ENCODE results near the gene RTL1. TPM values are rescaled to one million over a fixed set of nuclear protein-coding genes. Genes with fewer than 3 reads are reported as not detected.

The RTL1 gene
- total RNA-seq, 1 experiment from 2014 or later = 0.24 TPM

DNA sequence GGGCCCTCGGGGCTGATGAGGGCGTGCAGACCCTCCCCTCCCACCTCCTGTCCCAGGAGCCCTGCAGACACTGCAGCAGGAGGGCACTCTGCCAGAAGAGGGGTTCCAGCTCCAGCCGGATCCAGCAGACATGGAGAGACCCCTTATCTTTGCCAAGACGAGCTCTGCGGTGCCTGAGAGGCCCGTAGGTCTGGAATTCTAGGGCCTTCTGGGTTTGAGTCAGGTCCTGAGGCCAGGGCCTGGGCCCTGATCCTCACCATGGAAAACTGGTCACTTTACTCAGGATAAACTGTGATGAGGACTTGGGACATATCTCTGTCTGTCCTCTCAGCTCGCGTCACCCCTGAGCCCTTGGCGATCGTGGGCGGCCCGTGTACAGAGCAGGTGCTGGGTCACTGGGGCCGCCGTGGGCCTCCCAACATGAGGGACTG, 63.8 kb downstream of the RTL1 start:
- CTCF ChIA-PET = no interaction called here
- H3K27me3 Mint-ChIP-seq (ENCODE audit: unreplicated experiment) = peaks cover 50% of the 10 kb centered on the region
- no peaks in the 10 kb centered on the region for H3K9me3 Mint-ChIP-seq (ENCODE audit: low read depth, unreplicated experiment)
- H3K4me1 Mint-ChIP-seq (ENCODE audit: low read depth, unreplicated experiment) = no peaks in the 10 kb centered on the region
- no peak overlapping the region for H3K4me3 Mint-ChIP-seq (ENCODE audit: low read depth, unreplicated experiment)
- intact Hi-C loops (cut with micrococcal nuclease; ENCODE audit: unreplicated experiment) = loop anchor here (10.0 kb wide), 1 partner anchor 175 kb away; no protein-coding TSS in a partner anchor
- DNase-seq = no peak
- no peaks in the 10 kb centered on the region for H3K36me3 Mint-ChIP-seq (ENCODE audit: insufficient read depth, unreplicated experiment)
- H3K27ac Mint-ChIP-seq (ENCODE audit: unreplicated experiment) = no peak overlapping the region
- no TSS peak for BruUV-seq (replicated peaks)
- TF ChIP-seq CTCF (IDR thresholded peaks at IDR 0.05; ENCODE audit: unreplicated experiment) = no peak

DNA sequence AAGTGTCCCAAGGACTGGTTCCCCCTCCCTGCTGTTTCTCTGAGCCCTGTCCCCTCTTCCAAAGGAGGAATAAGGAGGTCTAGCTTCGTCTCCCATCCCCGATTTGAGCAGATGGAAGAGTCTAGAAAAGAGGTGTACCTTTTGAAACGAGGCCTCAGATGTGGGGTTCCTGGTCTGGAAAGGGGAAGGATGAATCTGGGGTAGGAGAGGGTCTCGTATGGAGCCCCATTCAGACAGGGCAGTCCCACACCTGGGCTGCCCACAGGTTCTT, 64.3 kb downstream of the RTL1 start:
- no peak for TF ChIP-seq CTCF (IDR thresholded peaks at IDR 0.05; ENCODE audit: unreplicated experiment)
- no peak overlapping the region for H3K27ac Mint-ChIP-seq (ENCODE audit: unreplicated experiment)
- intact Hi-C loops (cut with micrococcal nuclease; ENCODE audit: unreplicated experiment) = no loop called here
- peaks cover 54% of the 10 kb centered on the region for H3K27me3 Mint-ChIP-seq (ENCODE audit: unreplicated experiment)
- H3K4me1 Mint-ChIP-seq (ENCODE audit: low read depth, unreplicated experiment) = no peaks in the 10 kb centered on the region
- CTCF ChIA-PET = no interaction called here
- H3K36me3 Mint-ChIP-seq (ENCODE audit: insufficient read depth, unreplicated experiment) = no peaks in the 10 kb centered on the region
- no TSS peak for BruUV-seq (replicated peaks)
- no peak overlapping the region for H3K4me3 Mint-ChIP-seq (ENCODE audit: low read depth, unreplicated experiment)
- H3K9me3 Mint-ChIP-seq (ENCODE audit: low read depth, unreplicated experiment) = no peaks in the 10 kb centered on the region
- DNase-seq = no peak

DNA sequence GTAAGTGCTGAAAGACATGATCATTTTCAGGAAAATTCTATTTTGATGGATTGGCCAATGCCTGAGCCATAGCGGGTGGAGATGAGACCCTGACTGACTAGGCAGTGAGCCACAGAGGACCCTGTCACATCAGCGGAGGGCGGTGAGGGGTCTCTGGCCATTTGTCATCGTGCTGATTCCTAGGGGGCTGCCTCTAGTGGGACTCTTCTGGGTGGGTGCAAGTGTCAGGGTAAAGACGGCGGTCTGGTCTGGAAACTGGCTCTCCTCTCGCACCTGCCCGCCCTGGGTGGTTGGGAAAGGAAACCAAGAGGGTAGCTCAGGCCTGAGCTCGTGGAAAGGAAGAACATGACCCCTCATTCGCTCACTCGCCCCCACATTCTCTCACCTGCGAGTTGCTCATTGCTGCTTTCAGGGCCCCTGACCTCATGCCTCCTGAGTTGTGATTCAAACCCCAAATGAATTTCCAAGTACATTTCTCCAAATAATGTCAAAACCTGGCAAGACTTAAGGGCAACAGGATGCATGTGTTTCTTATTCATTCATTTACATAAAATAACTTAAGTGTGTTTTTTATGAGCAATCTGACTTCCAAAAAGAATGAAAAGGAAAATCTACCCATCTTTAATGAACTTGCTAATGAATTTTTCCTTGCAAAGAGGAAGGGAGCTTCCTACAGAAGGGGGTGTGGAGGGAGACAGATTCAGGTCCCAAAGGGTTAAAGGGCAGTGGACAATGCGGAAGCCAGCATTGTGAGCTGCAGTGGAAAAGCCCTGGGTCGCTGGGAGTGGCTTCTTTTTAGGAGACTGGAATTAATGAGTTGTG, 64.8 kb downstream of the RTL1 start:
- no peak overlapping the region for H3K4me3 Mint-ChIP-seq (ENCODE audit: low read depth, unreplicated experiment)
- TF ChIP-seq CTCF (IDR thresholded peaks at IDR 0.05; ENCODE audit: unreplicated experiment) = no peak
- H3K9me3 Mint-ChIP-seq (ENCODE audit: low read depth, unreplicated experiment) = no peaks in the 10 kb centered on the region
- CTCF ChIA-PET = interaction anchor here (0.5 kb wide), 1 partner anchor 489 kb away, joined by 5 read pairs; no protein-coding TSS in a partner anchor
- DNase-seq = no peak
- no peaks in the 10 kb centered on the region for H3K4me1 Mint-ChIP-seq (ENCODE audit: low read depth, unreplicated experiment)
- peaks cover 60% of the 10 kb centered on the region for H3K27me3 Mint-ChIP-seq (ENCODE audit: unreplicated experiment)
- H3K36me3 Mint-ChIP-seq (ENCODE audit: insufficient read depth, unreplicated experiment) = no peaks in the 10 kb centered on the region
- intact Hi-C loops (cut with micrococcal nuclease; ENCODE audit: unreplicated experiment) = no loop called here
- BruUV-seq (replicated peaks) = no TSS peak
- H3K27ac Mint-ChIP-seq (ENCODE audit: unreplicated experiment) = no peak overlapping the region

- Mint-ChIP-seq H3K4me3 (ENCODE audit: low read depth, unreplicated experiment) (no peak overlapping the region), H3K4me1 (ENCODE audit: low read depth, unreplicated experiment) (no peaks in the 10 kb centered on the region), H3K36me3 (ENCODE audit: insufficient read depth, unreplicated experiment) (no peaks in the 10 kb centered on the region), H3K27me3 (ENCODE audit: unreplicated experiment) (peaks cover 68% of the 10 kb centered on the region), H3K9me3 (ENCODE audit: low read depth, unreplicated experiment) (no peaks in the 10 kb centered on the region), H3K27ac (ENCODE audit: unreplicated experiment) (no peak overlapping the region)
- no peak for TF ChIP-seq CTCF (IDR thresholded peaks at IDR 0.05; ENCODE audit: unreplicated experiment)
- CTCF ChIA-PET = interaction anchor here (0.5 kb wide), 1 partner anchor 490 kb away, joined by 5 read pairs; no protein-coding TSS in a partner anchor
- DNase-seq = no peak
- no TSS peak for BruUV-seq (replicated peaks)
- intact Hi-C loops (cut with micrococcal nuclease; ENCODE audit: unreplicated experiment) = no loop called here
Observed at GRCh38 chr14:100837805-100838350, 65.6 kb downstream of the RTL1 start.
